Body of pancreas (tissue), 4 donors: Measurements from ENCODE around the gene HEXIM1. TPM values are rescaled to one million over a fixed set of nuclear protein-coding genes. Genes with fewer than 3 reads are reported as not detected.

ENCODE experiments used
- ATAC-seq: fragments of 150-250 bp; one replicate; pipeline ENCODE4 v1.9.1; 2016
- DNase-seq, 4 donors: peaks; one replicate each; pipeline ENCODE4 v3.0.0-alpha.2; 2019
- H3K27ac ChIP-seq, 4 donors: fragments of 200-600 bp; sonication (generic); 1 replicate in 3 of 4; 2 replicates in 1 of 4; pipeline versions ENCODE4 v1.5.1 to v1.6.1; 2016 to 2019; ENCODE audit warnings: mild to moderate bottlenecking in 1 of 4, mixed read lengths in 1 of 4, moderate library complexity in 1 of 4
- H3K27me3 ChIP-seq, 2 donors: fragments of 200-600 bp; sonication (generic); one replicate each; pipeline ENCODE4 v1.6.0; 2016; ENCODE audit warnings: mild to moderate bottlenecking in 1 of 2
- H3K36me3 ChIP-seq, 2 donors: fragments of 200-600 bp; sonication (generic); replicated peaks in 1 of 2; 2 replicates each; pipeline ENCODE4 v1.5.1; 2016; ENCODE audit warnings: low read depth in 2 of 2; ENCODE audit not compliant: insufficient read depth in 1 of 2
- H3K4me1 ChIP-seq: fragments of 200-600 bp; sonication (generic); one replicate; pipeline ENCODE4 v1.6.0; 2016
- H3K4me3 ChIP-seq, 2 donors: fragments of 200-600 bp; sonication (generic); 1 replicate in 1 of 2; 2 replicates in 1 of 2; pipeline ENCODE4 v1.5.1; 2016 to 2019
- H3K9me3 ChIP-seq, 3 donors: fragments of 200-600 bp; sonication (generic); 1 replicate in 2 of 3; 2 replicates in 1 of 3; pipeline ENCODE4 v1.5.1; 2016
- CTCF ChIP-seq, 7 experiments: fragments of 450-650 bp in 4 of 7; fragments of 200-600 bp in 3 of 7; sonication (generic) in 3 of 7; IDR thresholded peaks; one replicate each; pipeline ENCODE4 v1.5.1; 2016 to 2019; ENCODE audit warnings: antibody characterized with exemption in 7 of 7
- POLR2A ChIP-seq, 3 donors: fragments of 450-650 bp; IDR thresholded peaks; one replicate each; pipeline ENCODE4 v1.6.1; 2016; ENCODE audit warnings: antibody characterized with exemption in 3 of 3, mild to moderate bottlenecking in 2 of 3
- WGBS, 2 donors: methylation state at CpG; one replicate each; pipeline ENCODE4 v1.1.5; 2017; 5-methylcytosine and 5-hydroxymethylcytosine counted together
- intact Hi-C: fragments of 100-400 bp; cut with DNase I; formaldehyde crosslinking; loops from one replicate; pipeline ENCODE4 v1.15.1; 2023
- total RNA-seq, 2 donors: library from RNA; depleted of rRNA; stranded (reverse); fragments of >200 nt; gene quantifications; one replicate each; pipeline ENCODE4 v1.1.0, GENCODE V29; 2016

HEXIM1 gene
- total RNA-seq, 2 donors from 2014 or later: 13.8 to 15.3 TPM

GRCh38 chr17:45172541-45173286, 24.4 kb downstream of the HEXIM1 start:
- peak overlapping the region; percentile 81 to 89 (median 86) for H3K27ac ChIP-seq
- intact Hi-C loops: no loop called here
- TF ChIP-seq CTCF (IDR thresholded peaks at IDR 0.05) (peak in 3 of 7 experiments; percentile 26 to 35 (median 32)), POLR2A (IDR thresholded peaks at IDR 0.05) (peak in 2 of 3 donors; percentile 69 to 71)

GRCh38 chr17:45175759-45176115, 27.5 kb downstream of the HEXIM1 start:
- no peaks in the 10 kb centered on the region for H3K27me3 ChIP-seq
- WGBS, 2 donors: 77 to 85% methylated on average over 3 of the region's 3 CpGs
- ATAC-seq (no peak), DNase-seq (no peak)
- H3K27ac ChIP-seq: peak overlapping the region in 1 of 4 donors; percentile 45
- H3K4me3 ChIP-seq: no peak overlapping the region
- H3K36me3 ChIP-seq: no peaks in the 10 kb centered on the region
- H3K4me1 ChIP-seq: peaks cover 41% of the 10 kb centered on the region
- no peaks in the 10 kb centered on the region for H3K9me3 ChIP-seq
- no peak for TF ChIP-seq POLR2A (IDR thresholded peaks at IDR 0.05)
- no peak for TF ChIP-seq CTCF (IDR thresholded peaks at IDR 0.05)
- intact Hi-C loops: no loop called here

More at GRCh38 chr17:45172541-45173286, 24.4 kb downstream of the HEXIM1 start:
- Histone ChIP-seq H3K27me3 (no peaks in the 10 kb centered on the region), H3K36me3 (no peaks in the 10 kb centered on the region), H3K9me3 (no peaks in the 10 kb centered on the region), H3K4me3 (no peak overlapping the region), H3K4me1 (peaks cover 46% of the 10 kb centered on the region)
- 10 to 24% methylated on average over 4 to 10 of the region's 10 CpGs for WGBS, 2 donors
- ATAC-seq: peak; percentile 87
- DNase-seq: peak; percentile 80 to 90 (median 88)

- intact Hi-C loops: no loop called here
- no peaks in the 10 kb centered on the region for H3K36me3 ChIP-seq
- H3K27me3 ChIP-seq: no peaks in the 10 kb centered on the region
- TF ChIP-seq CTCF (IDR thresholded peaks at IDR 0.05) (no peak), POLR2A (IDR thresholded peaks at IDR 0.05) (no peak)
- 78 to 96% methylated on average over 5 to 7 of the region's 7 CpGs for WGBS, 2 donors
- DNase-seq: no peak
- ATAC-seq: no peak
- no peaks in the 10 kb centered on the region for H3K9me3 ChIP-seq
- H3K4me3 ChIP-seq: no peak overlapping the region
- peaks cover 22% of the 10 kb centered on the region for H3K4me1 ChIP-seq
- no peak overlapping the region for H3K27ac ChIP-seq
Measured at GRCh38 chr17:45177563-45177962, 29.3 kb downstream of the HEXIM1 start.

GRCh38 chr17:45184144-45184543, 35.9 kb downstream of the HEXIM1 start:
- TF ChIP-seq POLR2A (IDR thresholded peaks at IDR 0.05) (no peak), CTCF (IDR thresholded peaks at IDR 0.05) (no peak)
- Histone ChIP-seq H3K4me1 (no peaks in the 10 kb centered on the region), H3K4me3 (no peak overlapping the region), H3K9me3 (no peaks in the 10 kb centered on the region), H3K27ac (no peak overlapping the region), H3K27me3 (no peaks in the 10 kb centered on the region), H3K36me3 (no peaks in the 10 kb centered on the region)
- intact Hi-C loops: no loop called here
- ATAC-seq: no peak
- whole genome bisulfite sequencing, 2 donors: 93% methylated on average over 5 of the region's 5 CpGs
- no peak for DNase-seq
